HG03280 (cell line): Measurements from ENCODE around the gene MECR.
A peak's percentile ranks its signal among the peaks of the same experiment; 100 is the strongest.

Experiments used
- ATAC-seq: cut with Tn5 transposase; IDR thresholded peaks from one replicate; pipeline ENCODE4 v1.9.1; 2021; ENCODE audit warnings: mild to moderate bottlenecking, moderate library complexity; ENCODE audit not compliant: unreplicated experiment

The MECR gene

GRCh38 chr1:29208442-29208841 lies 22.3 kb downstream of the MECR start:
- no peak for ATAC-seq

GRCh38 chr1:29202584-29203340 lies 28.0 kb downstream of the MECR start:
- peak; percentile 73 for ATAC-seq

- no peak for ATAC-seq
These were observed 28.7 kb downstream of the MECR start for GRCh38 chr1:29202053-29202452.

DNA sequence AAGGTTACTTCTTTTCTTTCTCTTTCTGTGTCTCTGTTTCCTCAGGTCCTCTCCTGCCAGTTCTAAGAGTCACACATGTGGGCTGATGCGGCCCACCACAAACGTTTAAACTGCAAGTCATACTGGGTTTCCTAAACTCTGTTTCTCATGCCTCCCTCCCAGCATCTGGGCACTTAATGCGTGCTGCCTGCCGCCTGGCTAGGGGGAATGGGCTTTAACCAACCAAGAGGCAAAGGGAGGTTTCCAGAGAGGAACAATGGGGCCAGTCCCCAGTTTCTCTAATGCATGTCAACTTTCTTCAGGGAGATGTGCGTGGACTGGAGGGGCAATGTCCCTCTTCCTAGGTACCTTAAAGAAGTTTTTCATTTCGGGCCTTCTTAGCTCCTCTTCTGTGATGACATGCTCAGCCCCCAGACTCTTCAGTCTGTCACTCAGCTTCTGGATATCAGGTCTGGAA lies 29.1 kb downstream of the MECR start:
- ATAC-seq: no peak

DNA sequence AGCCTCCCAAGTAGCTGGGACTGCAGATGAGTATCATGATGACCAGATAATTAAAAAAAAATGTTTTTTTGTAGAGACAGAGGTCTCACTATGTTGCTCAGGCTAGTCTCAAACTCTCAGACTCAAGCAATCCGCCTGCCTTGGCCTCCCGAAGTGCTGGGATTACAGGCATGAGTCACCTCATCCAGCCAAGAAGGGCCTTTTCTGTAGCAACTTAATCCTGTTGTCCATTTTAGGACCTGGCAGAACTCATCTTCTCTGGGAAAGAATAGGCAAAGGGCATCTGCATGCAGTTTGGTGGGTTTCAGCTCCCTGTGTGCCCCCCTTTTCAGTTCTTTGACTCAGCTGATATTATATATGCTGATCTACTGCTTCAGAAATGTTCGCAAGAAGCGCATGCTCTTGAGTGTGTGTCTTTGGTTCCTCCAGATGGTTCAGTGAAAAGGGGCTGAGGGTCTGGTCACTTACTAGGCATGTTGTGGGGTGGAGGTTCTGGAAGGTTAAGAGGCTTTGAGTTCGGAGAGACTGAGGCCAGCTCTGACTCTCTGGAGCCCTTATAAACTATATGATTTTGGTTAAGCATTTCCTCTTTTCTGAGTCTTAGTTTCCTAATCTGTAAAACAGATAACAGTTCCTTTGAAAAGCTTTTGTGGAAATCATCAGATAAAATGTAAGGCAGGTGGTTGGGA lies 29.7 kb downstream of the MECR start:
- ATAC-seq: no peak

DNA sequence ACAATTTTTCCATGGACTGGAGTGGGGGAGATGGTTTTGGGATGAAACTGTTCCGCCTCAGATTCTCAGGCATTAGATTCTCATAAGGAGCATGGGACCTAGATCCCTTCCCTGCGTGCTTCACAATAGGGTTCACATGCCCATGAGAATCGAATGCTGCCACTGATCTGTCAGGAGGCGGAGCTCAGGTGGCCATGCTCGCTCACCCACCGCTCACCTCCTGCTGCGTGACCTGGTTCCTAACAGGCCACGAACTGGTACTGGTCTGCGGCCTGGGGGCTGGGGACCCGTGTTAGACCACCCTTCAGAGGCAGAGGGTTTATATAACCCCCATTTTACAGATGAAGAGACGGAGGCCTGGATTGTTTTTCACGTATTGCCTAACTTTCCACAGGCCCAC lies 32.7 kb downstream of the MECR start:
- no peak for ATAC-seq

GRCh38 chr1:29197590-29197924 lies 33.2 kb downstream of the MECR start:
- no peak for ATAC-seq

DNA sequence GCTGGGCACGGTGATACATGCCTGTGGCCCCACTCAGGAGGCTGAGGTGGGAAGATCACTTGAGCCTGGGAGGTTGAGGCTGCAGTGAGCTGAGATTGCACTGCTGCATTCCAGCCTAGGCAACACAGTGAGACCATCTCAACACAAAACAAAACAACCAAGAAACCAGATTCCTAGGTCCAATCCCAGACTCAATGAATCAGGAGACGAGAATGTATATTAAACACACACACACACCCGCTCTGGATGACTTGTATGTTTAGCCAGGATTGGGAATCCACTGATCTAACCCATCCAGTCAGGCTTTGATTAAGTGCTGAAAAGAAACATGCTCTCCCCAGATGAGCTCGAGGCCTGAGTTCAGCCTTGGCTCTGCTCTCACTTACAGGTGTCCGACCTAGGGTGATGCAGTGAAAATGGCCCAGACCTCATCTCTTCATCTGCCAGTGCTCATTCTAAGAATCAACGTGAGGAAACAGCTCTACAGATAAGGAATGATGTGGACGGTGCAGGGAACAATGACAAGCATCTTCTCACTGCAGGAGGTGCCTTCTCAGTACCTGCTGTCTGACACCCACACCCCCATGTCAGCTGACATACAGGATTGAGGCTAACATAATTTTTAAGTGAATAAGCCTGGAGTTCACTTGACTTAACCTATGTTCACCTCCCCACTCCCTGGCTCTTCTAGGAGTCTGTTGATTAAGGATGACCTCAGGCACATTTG lies 33.7 kb downstream of the MECR start:
- no peak for ATAC-seq

DNA sequence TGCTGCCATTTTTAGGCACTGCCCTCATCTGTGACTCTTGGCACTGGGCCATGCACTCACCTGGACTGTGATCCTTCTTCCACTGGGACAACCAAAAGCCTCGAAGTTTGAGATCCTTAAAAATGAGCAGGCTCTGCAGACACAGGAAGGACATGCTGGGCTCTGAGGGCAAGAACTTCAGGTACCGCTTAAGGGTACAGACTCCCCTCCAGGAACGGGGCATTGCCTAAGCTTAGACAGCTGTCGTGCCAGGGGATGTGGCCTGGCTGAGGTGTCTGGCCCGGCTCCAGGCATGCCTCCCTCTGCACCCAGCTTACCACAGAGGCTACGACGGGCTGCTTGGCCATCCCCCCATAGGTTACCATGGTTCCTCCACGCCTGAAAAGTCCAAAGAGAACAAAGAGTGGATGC lies 34.8 kb downstream of the MECR start:
- ATAC-seq: no peak

DNA sequence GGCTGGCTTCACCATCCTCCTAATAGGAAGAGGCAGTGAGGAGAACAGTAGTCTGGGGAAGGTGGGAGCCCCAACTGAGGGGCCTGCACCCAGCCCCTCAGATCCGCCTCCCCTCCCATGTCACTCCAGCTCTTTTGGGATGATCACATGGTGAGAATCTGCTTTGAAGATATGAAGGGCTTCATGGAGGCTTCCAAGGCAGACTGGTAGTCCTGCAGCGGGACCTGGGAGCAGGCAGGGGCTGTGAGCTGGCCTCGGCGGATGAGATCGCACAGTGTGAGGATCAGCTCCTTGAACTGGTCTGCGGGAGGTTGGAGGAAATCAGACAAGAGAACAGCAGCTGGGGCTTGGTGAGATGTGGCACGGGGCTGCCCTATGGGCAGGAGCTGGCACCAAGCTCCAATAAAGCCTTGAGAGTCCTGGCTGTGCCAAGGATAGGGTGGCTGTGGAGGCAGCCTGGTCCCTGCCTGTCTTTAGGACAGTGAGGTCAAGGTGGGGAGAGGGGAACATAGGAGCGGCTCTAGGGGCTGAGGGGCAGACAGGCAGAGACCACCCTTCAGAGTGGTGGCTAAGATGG lies 36.8 kb downstream of the MECR start:
- ATAC-seq: no peak

GRCh38 chr1:29190718-29191117 lies 40.0 kb downstream of the MECR start:
- no peak for ATAC-seq

- ATAC-seq: no peak
These were observed 44.0 kb downstream of the MECR start for GRCh38 chr1:29186707-29187106.

DNA sequence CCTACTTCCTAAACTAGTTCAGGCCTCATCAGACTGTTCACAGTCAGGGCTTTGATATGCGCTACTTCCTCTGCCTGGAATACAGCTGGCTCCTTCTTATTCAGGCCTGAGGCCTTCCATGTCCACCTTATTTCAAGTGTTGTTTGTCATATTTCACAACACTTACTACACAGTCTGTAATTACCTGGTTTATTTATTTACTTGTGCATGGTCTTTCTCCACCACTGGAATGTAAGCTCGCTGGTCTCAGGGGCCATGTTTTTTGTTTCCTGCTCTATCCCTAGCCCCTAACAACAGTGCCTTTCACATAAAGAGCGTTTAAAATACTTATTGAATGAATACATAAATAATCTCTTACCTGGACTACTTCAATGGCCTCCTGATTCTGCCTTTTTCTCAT lies 44.5 kb downstream of the MECR start:
- no peak for ATAC-seq

GRCh38 chr1:29183287-29183686 lies 47.4 kb downstream of the MECR start:
- no peak for ATAC-seq

- ATAC-seq: peak; percentile 86
These were observed 49.1 kb downstream of the MECR start, which contains the start of gene SRSF4 for GRCh38 chr1:29181413-29182225. Gene SRSF4, minus strand, starts transcription at chr1:29181900. Its CDS starts 148 bp downstream, at chr1:29181752.

DNA sequence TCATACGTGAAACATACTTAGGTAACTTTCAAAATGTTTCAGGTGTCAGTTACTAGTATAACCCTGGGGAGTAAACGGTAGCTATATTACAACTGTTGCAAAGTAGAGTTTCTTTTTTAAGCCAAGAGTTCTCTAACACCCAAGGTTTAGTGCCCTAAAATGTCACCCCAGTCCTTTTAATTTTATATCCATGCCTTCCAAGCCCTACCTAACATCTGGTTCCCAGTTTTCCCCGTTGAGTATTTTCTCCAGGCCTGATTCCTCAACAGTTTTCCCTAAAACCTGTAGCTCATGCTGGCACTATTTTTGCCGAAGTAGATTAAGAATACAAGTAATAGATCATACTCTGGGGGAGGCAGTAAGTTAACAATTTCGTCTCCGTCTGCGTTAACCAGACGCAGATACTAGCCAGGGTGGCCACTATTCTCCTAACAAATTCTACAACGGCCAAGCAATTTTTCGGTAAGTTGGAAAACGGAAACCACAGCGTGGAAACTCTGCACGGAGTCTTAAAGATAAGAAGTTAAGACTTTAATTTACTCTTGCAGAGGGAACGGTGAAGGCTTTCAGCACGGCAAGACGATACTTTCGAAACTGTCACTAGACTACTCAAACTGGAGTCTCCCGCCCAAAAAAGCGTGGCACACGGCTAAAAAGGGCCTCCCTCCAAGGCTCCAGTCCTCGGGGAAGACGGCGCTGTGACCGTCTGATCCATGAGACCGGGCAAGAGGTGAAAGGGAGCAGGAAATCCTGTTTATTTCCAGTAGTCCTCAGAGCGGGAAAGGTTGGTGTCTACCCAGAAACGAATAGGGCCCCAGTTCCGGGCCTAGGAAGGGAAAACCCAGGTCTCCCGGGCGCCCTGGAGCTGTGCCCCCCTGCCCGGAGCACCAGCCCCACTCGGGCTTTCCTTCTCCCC lies 50.0 kb downstream of the MECR start:
- ATAC-seq: peak; percentile 5

- ATAC-seq: no peak
These were observed 51.0 kb downstream of the MECR start for GRCh38 chr1:29179641-29180184.

DNA sequence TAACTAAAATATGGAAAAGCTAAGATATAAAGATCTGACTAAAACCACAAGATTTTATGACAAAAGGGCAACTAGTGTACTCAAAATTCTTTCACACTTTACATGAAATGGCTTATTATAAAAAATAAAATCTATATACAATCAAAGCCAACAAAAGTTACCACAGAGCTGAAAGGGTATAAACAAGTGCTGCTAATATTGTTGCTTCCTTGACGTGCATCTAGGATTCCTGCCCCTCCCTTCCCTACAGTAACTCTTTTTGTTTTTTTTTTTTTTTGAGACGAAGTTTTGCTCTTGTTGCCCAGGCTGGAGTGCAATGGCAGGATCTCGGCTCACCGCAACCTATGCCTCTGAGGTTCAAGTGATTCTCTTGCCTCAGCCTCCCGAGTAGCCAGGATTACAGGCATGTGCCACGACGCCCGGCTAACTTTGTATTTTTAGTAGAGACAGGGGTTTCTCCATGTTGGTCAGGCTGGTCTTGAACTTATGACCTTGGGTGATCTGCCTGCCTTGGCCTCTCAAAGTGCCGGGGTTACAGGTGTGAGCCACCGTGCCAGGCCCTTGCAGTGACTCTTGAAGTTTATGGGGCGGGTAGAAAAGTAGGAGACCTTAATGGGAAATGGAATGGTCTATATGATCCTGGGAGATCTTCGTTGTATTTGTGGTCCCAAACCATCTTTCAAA lies 53.6 kb downstream of the MECR start:
- no peak for ATAC-seq

GRCh38 chr1:29176576-29176975 lies 54.2 kb downstream of the MECR start:
- ATAC-seq: no peak
